C4-2B (cell line): Measurements from ENCODE around the gene ITLN2.
"Not testable (repeated sequence)": the region's sequence is repeated elsewhere in the genome, so short reads cannot be mapped to it uniquely, and the experiment has no call there.

ENCODE experiments used
- H3K27ac ChIP-seq: fragments of 450-650 bp; 2 replicates; pipeline ENCODE4 v1.5.1; 2017
- CTCF ChIP-seq: fragments of 450-650 bp; conservative IDR thresholded peaks from 2 replicates; pipeline ENCODE4 v1.5.1; 2017; ENCODE audit warnings: mild to moderate bottlenecking
- ZFX ChIP-seq: fragments of 450-650 bp; IDR thresholded peaks from 2 replicates; pipeline ENCODE4 v1.6.1; 2017

ITLN2 gene

GRCh38 chr1:160935527-160936258 is 18.9 kb downstream of the ITLN2 start:
- no peak overlapping the region for H3K27ac ChIP-seq
- TF ChIP-seq CTCF (no peak), ZFX (no peak)

- not testable (repeated sequence) for H3K27ac ChIP-seq
These were observed 21.3 kb downstream of the ITLN2 start for GRCh38 chr1:160933305-160933704.

- no peak overlapping the region for H3K27ac ChIP-seq
- TF ChIP-seq ZFX (no peak), CTCF (no peak)
These were observed 28.9 kb downstream of the ITLN2 start for GRCh38 chr1:160925652-160926244.

- no peak overlapping the region for H3K27ac ChIP-seq
- no peak for TF ChIP-seq CTCF
- TF ChIP-seq ZFX: no peak
These were observed 29.6 kb downstream of the ITLN2 start for GRCh38 chr1:160924791-160925651.

GRCh38 chr1:160916666-160917065 is 37.9 kb downstream of the ITLN2 start:
- TF ChIP-seq CTCF (no peak), ZFX (no peak)

GRCh38 chr1:160913229-160913628 is 41.4 kb downstream of the ITLN2 start:
- not testable (repeated sequence) for H3K27ac ChIP-seq

More at GRCh38 chr1:160916666-160917065, 37.9 kb downstream of the ITLN2 start:
- no peak overlapping the region for H3K27ac ChIP-seq

- H3K27ac ChIP-seq: no peak overlapping the region
- TF ChIP-seq CTCF (no peak), ZFX (no peak)
These were observed 42.7 kb downstream of the ITLN2 start for GRCh38 chr1:160911925-160912324.

- no peak overlapping the region for H3K27ac ChIP-seq
- TF ChIP-seq CTCF: no peak
- no peak for TF ChIP-seq ZFX
These were observed 43.2 kb downstream of the ITLN2 start for GRCh38 chr1:160911441-160911840.
